Measurements from ENCODE around the gene KRT9. TPM values are rescaled to one million over a fixed set of nuclear protein-coding genes. Genes with fewer than 3 reads are reported as not detected.

The KRT9 gene
- total and polyA plus RNA-seq, 2 donors (not counting 3 experiments of a cell fraction or from before 2014, with no cell fraction given), result not detected

GRCh38 chr17:41580687-41581365 is 9.0 kb upstream of the KRT9 start:
- Histone ChIP-seq H3K9me3 (replicated peaks; ENCODE audit: control insufficient read depth, insufficient read depth, low read length) (no peaks in the 10 kb centered on the region), H3K36me3 (ENCODE audit: control insufficient read depth in 2 of 2, extremely low read depth in 1 of 2, insufficient read depth in 2 of 2, low read length in 2 of 2) (no peaks in the 10 kb centered on the region), H3K27me3 (ENCODE audit: control insufficient read depth in 2 of 2, insufficient read depth in 2 of 2, low read length in 2 of 2) (peaks cover 0 to 4% of the 10 kb centered on the region in 2 experiments), H3K4me1 (ENCODE audit: control insufficient read depth, extremely low read depth, insufficient read depth, low read length) (no peaks in the 10 kb centered on the region), H3K9me1 (replicated peaks; ENCODE audit: control insufficient read depth, extremely low read depth, insufficient read depth, low read length) (no peaks in the 10 kb centered on the region), H3K9ac (replicated peaks; ENCODE audit: extremely low read depth, insufficient read depth, low read length) (no peak overlapping the region), H4K20me1 (replicated peaks; ENCODE audit: control insufficient read depth, extremely low read depth, insufficient read depth, low read length) (no peaks in the 10 kb centered on the region), H3K4me2 (ENCODE audit: insufficient read depth, low read length) (no peak overlapping the region), H3K4me3 (replicated peaks in 1 of 3; ENCODE audit: insufficient read depth in 1 of 3, low read depth in 1 of 3, low read length in 3 of 3) (no peak overlapping the region), H2AFZ (ENCODE audit: low read depth, low read length) (no peak overlapping the region), H3K27ac (ENCODE audit: insufficient read depth, low read depth, low read length) (no peak overlapping the region), H3K79me2 (ENCODE audit: control insufficient read depth, insufficient read depth, low read length) (no peaks in the 10 kb centered on the region)
- no peak for FAIRE-seq
- no TSS peak for BruUV-seq (replicated peaks)
- dilution Hi-C loops (cut with MboI; ENCODE audit: extremely low pct_ligation_motif_present, low sequenced_read_pairs), result no loop called here
- ChIA-PET POLR2A (no interaction called here), CTCF (interaction anchor here (0.9 to 3.3 kb wide), 2 partner anchors 67 to 82 kb away, joined by 5 to 16 read pairs; no protein-coding TSS in a partner anchor)
- TF ChIP-seq GATA2 (IDR thresholded peaks at IDR 0.05; ENCODE audit: insufficient read depth, insufficient read length, low read depth, low read length) (no peak), JUN (IDR thresholded peaks at IDR 0.05; ENCODE audit: borderline replicate concordance, insufficient read depth, insufficient read length, low read depth) (no peak), EZH2 (IDR thresholded peaks at IDR 0.05; ENCODE audit: borderline replicate concordance, low read depth, low read length, severe bottlenecking) (no peak), POLR2AphosphoS5 (IDR thresholded peaks at IDR 0.05; ENCODE audit: insufficient read depth, low read depth, low read length) (no peak), POLR2A (IDR thresholded peaks at IDR 0.05; ENCODE audit: low read depth, low read length) (no peak), MYC (IDR thresholded peaks at IDR 0.05; ENCODE audit: low read depth, low read length) (no peak), FOS (IDR thresholded peaks at IDR 0.05; ENCODE audit: borderline replicate concordance, insufficient read depth, low read length) (no peak)
- intact Hi-C loops (cut with micrococcal nuclease), result no loop called here
- no peak for DNase-seq (ENCODE audit: low read depth, low spot score)

DNA sequence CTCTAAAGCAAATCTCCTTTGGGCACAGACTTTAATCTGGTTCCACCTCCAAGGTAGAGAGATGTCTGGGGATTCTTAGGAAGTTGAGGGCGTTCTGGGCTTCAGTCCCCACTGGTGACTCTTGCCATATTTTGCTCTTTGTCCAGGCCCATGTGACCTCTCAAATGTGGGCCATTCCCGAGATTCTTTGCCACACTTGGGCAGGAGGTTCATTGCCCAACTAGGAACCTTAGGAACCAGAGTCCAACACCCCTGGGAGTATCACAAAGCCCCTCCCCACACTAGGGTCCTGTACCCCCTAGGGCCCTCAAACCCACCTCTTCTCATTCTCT is 8.4 kb upstream of the KRT9 start:
- no peaks in the 10 kb centered on the region for H3K79me2 ChIP-seq (ENCODE audit: control insufficient read depth, insufficient read depth, low read length)
- no peaks in the 10 kb centered on the region for H3K9me1 ChIP-seq (replicated peaks; ENCODE audit: control insufficient read depth, extremely low read depth, insufficient read depth, low read length)
- H3K9ac ChIP-seq (replicated peaks; ENCODE audit: extremely low read depth, insufficient read depth, low read length), result no peak overlapping the region
- H4K20me1 ChIP-seq (replicated peaks; ENCODE audit: control insufficient read depth, extremely low read depth, insufficient read depth, low read length), result no peaks in the 10 kb centered on the region
- H3K4me2 ChIP-seq (ENCODE audit: insufficient read depth, low read length), result no peak overlapping the region
- DNase-seq (ENCODE audit: low read depth, low spot score), result no peak
- no peaks in the 10 kb centered on the region for H3K36me3 ChIP-seq (ENCODE audit: control insufficient read depth in 2 of 2, extremely low read depth in 1 of 2, insufficient read depth in 2 of 2, low read length in 2 of 2)
- no peak overlapping the region for H3K27ac ChIP-seq (ENCODE audit: insufficient read depth, low read depth, low read length)
- H3K4me3 ChIP-seq (replicated peaks in 1 of 3; ENCODE audit: insufficient read depth in 1 of 3, low read depth in 1 of 3, low read length in 3 of 3), result no peak overlapping the region
- intact Hi-C loops (cut with micrococcal nuclease), result no loop called here
- dilution Hi-C loops (cut with MboI; ENCODE audit: extremely low pct_ligation_motif_present, low sequenced_read_pairs), result no loop called here
- H3K4me1 ChIP-seq (ENCODE audit: control insufficient read depth, extremely low read depth, insufficient read depth, low read length), result no peaks in the 10 kb centered on the region
- no peaks in the 10 kb centered on the region for H3K9me3 ChIP-seq (replicated peaks; ENCODE audit: control insufficient read depth, insufficient read depth, low read length)
- H3K27me3 ChIP-seq (ENCODE audit: control insufficient read depth in 2 of 2, insufficient read depth in 2 of 2, low read length in 2 of 2), result peaks cover 0 to 4% of the 10 kb centered on the region in 2 experiments
- no peak overlapping the region for H2AFZ ChIP-seq (ENCODE audit: low read depth, low read length)
- CTCF ChIA-PET, result interaction anchor here (0.5 to 2.6 kb wide), 19 partner anchors 9 to 723 kb away, joined by 3 to 44 read pairs (median 5); no protein-coding TSS in a partner anchor
- no TSS peak for BruUV-seq (replicated peaks)
- no peak for FAIRE-seq
- POLR2A ChIA-PET, result no interaction called here
- no peak for TF ChIP-seq GATA2 (IDR thresholded peaks at IDR 0.05; ENCODE audit: insufficient read depth, insufficient read length, low read depth, low read length)
- no peak for TF ChIP-seq CTCF (IDR thresholded peaks at IDR 0.05; ENCODE audit: extremely low read depth in 1 of 2, insufficient read depth in 1 of 2, low read depth in 1 of 2, low read length in 2 of 2)
- TF ChIP-seq, protein P1, sequence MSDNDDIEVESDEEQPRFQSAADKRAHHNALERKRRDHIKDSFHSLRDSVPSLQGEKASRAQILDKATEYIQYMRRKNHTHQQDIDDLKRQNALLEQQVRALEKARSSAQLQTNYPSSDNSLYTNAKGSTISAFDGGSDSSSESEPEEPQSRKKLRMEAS (IDR thresholded peaks at IDR 0.05; ENCODE audit: insufficient read depth, insufficient read length), result no peak
- TF ChIP-seq POLR2AphosphoS5 (IDR thresholded peaks at IDR 0.05; ENCODE audit: insufficient read depth, low read depth, low read length), result no peak
- no peak for TF ChIP-seq POLR2A (IDR thresholded peaks at IDR 0.05; ENCODE audit: low read depth, low read length)
- no peak for TF ChIP-seq FOS (IDR thresholded peaks at IDR 0.05; ENCODE audit: borderline replicate concordance, insufficient read depth, low read length)
- no peak for TF ChIP-seq EZH2 (IDR thresholded peaks at IDR 0.05; ENCODE audit: borderline replicate concordance, low read depth, low read length, severe bottlenecking)
- TF ChIP-seq MYC (IDR thresholded peaks at IDR 0.05; ENCODE audit: low read depth, low read length), result no peak
- TF ChIP-seq JUN (IDR thresholded peaks at IDR 0.05; ENCODE audit: borderline replicate concordance, insufficient read depth, insufficient read length, low read depth), result no peak

All from endothelial cell of umbilical vein (primary cell).